H1 (cell line): Measurements from ENCODE around the gene C9. TPM values are rescaled to one million over a fixed set of nuclear protein-coding genes. Genes with fewer than 3 reads are reported as not detected.

Source experiments
- CTCF ChIA-PET: fragments of 300-600 bp; sonication (Branson Sonifier 250); formaldehyde crosslinking; loops from one replicate; lab custom pipeline; 2021; ENCODE audit not compliant: partially characterized antibody; lab: Charles Lee
- POLR2A ChIA-PET: fragments of 300-600 bp; sonication (Branson Sonifier 250); formaldehyde crosslinking; loops from one replicate; lab custom pipeline; 2021; ENCODE audit warnings: inconsistent platforms; ENCODE audit not compliant: partially characterized antibody; lab: Charles Lee
- DNase-seq, 2 experiments: peaks; one replicate each; pipeline versions ENCODE4 v3.0.0 to v3.0.0-alpha.2; 2010 to 2022; ENCODE audit warnings: low spot score in 2 of 2, low read depth in 1 of 2, mixed read lengths in 1 of 2
- FAIRE-seq: peaks from 2 replicates; lab custom pipeline; 2011; peaks lifted over from hg19 to GRCh38; lab: Jason Lieb, UNC
- H2AFZ ChIP-seq: 2 replicates; pipeline ENCODE4 v1.8.1; 2012; ENCODE audit warnings: low read length, inconsistent platforms
- H2AK5ac ChIP-seq: 2 replicates; pipeline ENCODE4 v1.6.1; 2013; ENCODE audit warnings: low read depth, low read length
- H2BK120ac ChIP-seq: replicated peaks from 2 replicates; pipeline ENCODE3; 2013; ENCODE audit warnings: low read depth, low read length, inconsistent platforms
- H2BK12ac ChIP-seq: 2 replicates; pipeline ENCODE4 v1.6.1; 2013; ENCODE audit warnings: low read depth, low read length
- H2BK15ac ChIP-seq: 2 replicates; pipeline ENCODE4 v1.6.1; 2013; ENCODE audit warnings: low read length
- H2BK20ac ChIP-seq: 2 replicates; pipeline ENCODE4 v1.6.1; 2013; ENCODE audit warnings: low read length
- H2BK5ac ChIP-seq: 2 replicates; pipeline ENCODE4 v1.6.1; 2013; ENCODE audit warnings: low read depth, low read length
- H3K14ac ChIP-seq: 2 replicates; pipeline ENCODE4 v1.6.1; 2013; ENCODE audit warnings: inconsistent platforms; ENCODE audit not compliant: insufficient read length
- H3K18ac ChIP-seq: 2 replicates; pipeline ENCODE4 v1.6.1; 2013; ENCODE audit warnings: low read length; ENCODE audit errors: extremely low read depth
- H3K23ac ChIP-seq: 2 replicates; pipeline ENCODE4 v1.6.1; 2013; ENCODE audit warnings: inconsistent platforms; ENCODE audit not compliant: insufficient read length
- H3K23me2 ChIP-seq: 2 replicates; pipeline ENCODE4 v1.6.1; 2013; ENCODE audit warnings: low read depth, low read length
- H3K27ac ChIP-seq: 2 replicates; pipeline ENCODE4 v1.6.1; 2011; ENCODE audit warnings: low read depth, low read length, inconsistent platforms
- H3K27me3 ChIP-seq, 4 experiments: replicated peaks in 1 of 4; 1 replicate in 1 of 4; 2 replicates in 3 of 4; pipeline versions ENCODE4 v1.6.1 to v1.8.1; 2011 to 2013; ENCODE audit warnings: low read length in 3 of 4, mild to moderate bottlenecking in 3 of 4, inconsistent platforms in 2 of 4, mixed read lengths in 2 of 4, moderate library complexity in 1 of 4; ENCODE audit not compliant: control insufficient read depth in 3 of 4, insufficient read depth in 3 of 4; ENCODE audit errors: extremely low read depth in 1 of 4
- H3K36me3 ChIP-seq, 4 experiments: 2 replicates each; pipeline versions ENCODE4 v1.6.1 to v1.8.1; 2011 to 2013; ENCODE audit warnings: mild to moderate bottlenecking in 4 of 4, low read length in 3 of 4, moderate library complexity in 2 of 4, control low read depth in 1 of 4, inconsistent platforms in 1 of 4; ENCODE audit not compliant: insufficient read depth in 4 of 4, control insufficient read depth in 2 of 4
- H3K4ac ChIP-seq: replicated peaks from 2 replicates; pipeline ENCODE3; 2013; ENCODE audit warnings: low read length, low read depth, mixed read lengths, inconsistent platforms; ENCODE audit not compliant: insufficient read length
- H3K4me1 ChIP-seq, 4 experiments: replicated peaks in 1 of 4; 1 replicate in 1 of 4; 2 replicates in 3 of 4; pipeline versions ENCODE4 v1.6.1 to v1.8.1; 2011 to 2013; ENCODE audit warnings: low read length in 3 of 4, inconsistent platforms in 2 of 4, mixed read lengths in 1 of 4; ENCODE audit not compliant: insufficient read depth in 4 of 4, control insufficient read depth in 3 of 4
- H3K4me2 ChIP-seq, 2 experiments: 2 replicates each; pipeline versions ENCODE4 v1.6.1 to v1.8.1; 2011 to 2013; ENCODE audit warnings: low read depth in 2 of 2, low read length in 2 of 2, control low read depth in 1 of 2, inconsistent platforms in 1 of 2, mild to moderate bottlenecking in 1 of 2; ENCODE audit not compliant: insufficient read depth in 1 of 2
- H3K4me3 ChIP-seq, 4 experiments: fragments of 200-600, 300-600 bp in 1 of 4; sonication (generic), shearing (Covaris generic), sonication (Bioruptor Twin) in 1 of 4; 2 replicates each; pipeline versions ENCODE4 v1.5.1 to v1.8.1; 2011 to 2016; ENCODE audit warnings: low read length in 4 of 4, low read depth in 3 of 4, control low read depth in 2 of 4, inconsistent platforms in 2 of 4, mild to moderate bottlenecking in 2 of 4, mixed read lengths in 1 of 4, moderate library complexity in 1 of 4; ENCODE audit not compliant: insufficient read depth in 2 of 4; ENCODE audit errors: extremely low read depth in 1 of 4
- H3K56ac ChIP-seq: replicated peaks from 2 replicates; pipeline ENCODE3; 2013; ENCODE audit warnings: low read depth, mild to moderate bottlenecking, mixed read lengths, low read length, inconsistent platforms; ENCODE audit not compliant: insufficient read length
- H3K79me1 ChIP-seq: 2 replicates; pipeline ENCODE4 v1.6.1; 2013; ENCODE audit warnings: low read depth, low read length, control low read depth
- H3K79me2 ChIP-seq, 2 experiments: 2 replicates each; pipeline versions ENCODE4 v1.6.1 to v1.8.1; 2012 to 2013; ENCODE audit warnings: low read length in 2 of 2, mild to moderate bottlenecking in 2 of 2, inconsistent platforms in 1 of 2; ENCODE audit not compliant: insufficient read depth in 2 of 2, control insufficient read depth in 1 of 2
- H3K9ac ChIP-seq, 4 experiments: replicated peaks in 1 of 4; 1 replicate in 1 of 4; 2 replicates in 3 of 4; pipeline versions ENCODE4 v1.6.1 to v1.8.1; 2011 to 2013; ENCODE audit warnings: low read depth in 3 of 4, low read length in 3 of 4, control low read depth in 2 of 4, mild to moderate bottlenecking in 2 of 4, moderate library complexity in 2 of 4, inconsistent platforms in 1 of 4; ENCODE audit errors: extremely low read depth in 1 of 4
- H3K9me3 ChIP-seq, 2 experiments: 2 replicates each; pipeline versions ENCODE4 v1.6.1 to v1.8.1; 2012 to 2013; ENCODE audit warnings: mild to moderate bottlenecking in 2 of 2, moderate library complexity in 2 of 2, control low read depth in 1 of 2, inconsistent platforms in 1 of 2, low read depth in 1 of 2, low read length in 1 of 2, mixed read lengths in 1 of 2; ENCODE audit not compliant: insufficient read depth in 2 of 2
- H4K20me1 ChIP-seq, 2 experiments: replicated peaks in 1 of 2; 2 replicates each; pipeline versions ENCODE3 to v1.8.1; 2011 to 2013; ENCODE audit warnings: inconsistent platforms in 2 of 2, low read length in 2 of 2, mild to moderate bottlenecking in 1 of 2; ENCODE audit not compliant: insufficient read depth in 2 of 2, control insufficient read depth in 1 of 2
- H4K5ac ChIP-seq: 2 replicates; pipeline ENCODE4 v1.6.1; 2013; ENCODE audit warnings: low read length, low read depth, mixed read lengths, inconsistent platforms; ENCODE audit not compliant: insufficient read length
- H4K8ac ChIP-seq: 2 replicates; pipeline ENCODE4 v1.8.0; 2013; ENCODE audit warnings: mild to moderate bottlenecking, moderate library complexity, low read length, inconsistent platforms; ENCODE audit not compliant: insufficient read depth; ENCODE audit errors: extremely low read depth
- H4K91ac ChIP-seq: replicated peaks from 2 replicates; pipeline ENCODE3; 2013; ENCODE audit warnings: low read length, mixed read lengths, inconsistent platforms; ENCODE audit not compliant: insufficient read length
- CEBPB ChIP-seq: IDR thresholded peaks from 2 replicates; pipeline ENCODE4 v1.6.1; 2012; ENCODE audit warnings: low read depth, low read length
- KDM1A ChIP-seq: fragments of 200-600, 300-600 bp; sonication (generic); IDR thresholded peaks from 2 replicates; pipeline ENCODE4 v1.7.1; 2016; ENCODE audit warnings: mild to moderate bottlenecking, low read length, borderline replicate concordance
- RFX5 ChIP-seq: IDR thresholded peaks from 2 replicates; pipeline ENCODE4 v1.6.1; 2011; ENCODE audit warnings: low read depth, low read length, improper control_type of control experiment, borderline replicate concordance
- RNF2 ChIP-seq: fragments of 200-900, 300-1000 bp; sonication (generic); IDR thresholded peaks from 2 replicates; pipeline ENCODE4 v1.7.1; 2016; ENCODE audit warnings: borderline replicate concordance, low read depth, mild to moderate bottlenecking, antibody characterized with exemption, low read length; ENCODE audit not compliant: poor library complexity, severe bottlenecking; ENCODE audit errors: missing control alignments
- WGBS, 2 experiments: shearing (Covaris generic) in 1 of 2; methylation state at CpG; one replicate each; pipeline versions ENCODE4 v1.1.6 to v1.1.7; 2013 to 2015; ENCODE audit warnings: low lambda C conversion rate in 2 of 2, mixed read lengths in 2 of 2, inconsistent platforms in 1 of 2, low coverage in 1 of 2, missing lambda C conversion rate in 1 of 2; ENCODE audit not compliant: insufficient replicate concordance in 2 of 2, insufficient coverage in 1 of 2, insufficient read length in 1 of 2; ENCODE audit errors: extremely low coverage in 1 of 2, missing lambda C conversion rate in 1 of 2; 5-methylcytosine and 5-hydroxymethylcytosine counted together
- polyA plus RNA-seq, 7 experiments: library from polyadenylated mRNA; depleted of rRNA in 3 of 7; stranded (reverse) in 5 of 7; unstranded in 2 of 7; fragments of >200 nt in 5 of 7; fragments of 200-250 nt in 2 of 7; gene quantifications; 1 replicate in 5 of 7; 2 replicates in 1 of 7; 4 replicates in 1 of 7; pipeline versions ENCODE4 v1.2.1 to v1.2.3, GENCODE V29; 2011 to 2013; ENCODE audit warnings: missing spikeins in 2 of 7, mixed read lengths in 2 of 7
- total RNA-seq: library from RNA; stranded (reverse); fragmentation: NEBNext Ultra II Directional; extraction: Animal tissue kit (Norgen Biotek cat#: 25700); gene quantifications from 2 replicates; pipeline ENCODE4 v1.2.1, GENCODE V29; 2021

The C9 gene
- total and polyA plus RNA-seq, 2 of the 8 experiments (the other 6 are each of a cell fraction or from before 2014, with no cell fraction given) = not detected

GRCh38 chr5:39262981-39263380 lies 101.3 kb downstream of the C9 start:
- Histone ChIP-seq H2BK20ac (no peak overlapping the region), H2AFZ (no peak overlapping the region), H2BK120ac (no peak overlapping the region), H3K4me2 (no peak overlapping the region), H3K9ac (no peak overlapping the region), H3K14ac (no peak overlapping the region), H2BK5ac (no peak overlapping the region), H3K27me3 (no peaks in the 10 kb centered on the region), H3K36me3 (no peaks in the 10 kb centered on the region), H3K4me3 (no peak overlapping the region), H4K20me1 (no peaks in the 10 kb centered on the region), H2AK5ac (no peak overlapping the region), H3K9me3 (no peaks in the 10 kb centered on the region), H3K4ac (no peak overlapping the region), H3K23me2 (no peaks in the 10 kb centered on the region), H4K8ac (no peak overlapping the region), H3K27ac (no peak overlapping the region), H2BK12ac (no peak overlapping the region), H3K18ac (no peak overlapping the region), H3K79me2 (no peaks in the 10 kb centered on the region), H2BK15ac (no peak overlapping the region), H4K91ac (no peak overlapping the region), H3K79me1 (no peaks in the 10 kb centered on the region), H3K56ac (no peak overlapping the region), H3K23ac (no peak overlapping the region), H4K5ac (no peak overlapping the region), H3K4me1 (no peaks in the 10 kb centered on the region)
- 77% methylated on average over 2 of the region's 2 CpGs; no CpG with 5 or more reads in 1 of the 2 experiments for WGBS, 2 experiments
- no peak for FAIRE-seq
- POLR2A ChIA-PET = no interaction called here
- CTCF ChIA-PET = interaction anchor here (1.1 kb wide), 1 partner anchor 45 kb away, joined by 4 read pairs; no protein-coding TSS in a partner anchor
- TF ChIP-seq KDM1A = no peak
- no peak for TF ChIP-seq RFX5
- no peak for TF ChIP-seq RNF2
- no peak for TF ChIP-seq CEBPB
- DNase-seq = no peak
